Right lobe of liver (tissue), 6 donors: ENCODE data around the gene TRIOBP. TPM values are rescaled to one million over a fixed set of nuclear protein-coding genes. Genes with fewer than 3 reads are reported as not detected.

Source experiments
- ATAC-seq, 4 donors: fragments of 200-7000 bp; cut with Tn5 transposase; one replicate each; pipeline ENCODE4 v1.9.1; 2020; ENCODE audit warnings: mild to moderate bottlenecking in 4 of 4, moderate library complexity in 4 of 4
- DNase-seq, 3 donors: peaks; one replicate each; pipeline ENCODE4 v3.0.0-alpha.2; 2020
- H3K27ac ChIP-seq, 3 donors: fragments of 200-600 bp; one replicate each; pipeline ENCODE4 v1.8.0; 2022
- H3K27me3 ChIP-seq, 2 donors: fragments of 200-600 bp; one replicate each; pipeline ENCODE4 v1.8.0; 2022
- H3K36me3 ChIP-seq, 4 donors: fragments of 200-600 bp; sonication (generic) in 1 of 4; one replicate each; pipeline versions ENCODE4 v1.5.1 to v1.8.0; 2017 to 2022; ENCODE audit warnings: control low read depth in 1 of 4
- H3K4me1 ChIP-seq, 4 donors: fragments of 200-600 bp; sonication (generic) in 1 of 4; one replicate each; pipeline versions ENCODE4 v1.5.1 to v1.8.0; 2017 to 2022; ENCODE audit warnings: control low read depth in 1 of 4
- H3K4me3 ChIP-seq, 3 donors: fragments of 200-600 bp; one replicate each; pipeline ENCODE4 v1.8.0; 2022
- H3K9me3 ChIP-seq, 4 donors: fragments of 200-600 bp; sonication (generic) in 1 of 4; one replicate each; pipeline versions ENCODE4 v1.5.1 to v1.8.0; 2017 to 2022; ENCODE audit warnings: control low read depth in 1 of 4
- CTCF ChIP-seq, 4 donors: fragments of 200-600 bp in 3 of 4; fragments of 450-650 bp in 1 of 4; IDR thresholded peaks; one replicate each; pipeline versions ENCODE4 v1.5.1 to v1.8.0; 2016 to 2022; ENCODE audit warnings: antibody characterized with exemption in 4 of 4, mild to moderate bottlenecking in 2 of 4
- POLR2A ChIP-seq: fragments of 450-650 bp; IDR thresholded peaks from one replicate; pipeline ENCODE4 v1.6.1; 2017; ENCODE audit warnings: antibody characterized with exemption, mild to moderate bottlenecking
- WGBS: methylation state at CpG from one replicate; pipeline ENCODE4 v1.1.6; 2018; ENCODE audit warnings: low coverage, low lambda C conversion rate; ENCODE audit not compliant: insufficient coverage; ENCODE audit errors: missing lambda C conversion rate; 5-methylcytosine and 5-hydroxymethylcytosine counted together
- intact Hi-C, 2 donors: fragments of 100-400 bp; cut with DNase I; formaldehyde crosslinking; loops; one replicate each; pipeline versions ENCODE4 v1.11.2 to v1.14.1; 2022
- total RNA-seq, 6 experiments: library from RNA; depleted of rRNA in 2 of 6; stranded (reverse); fragments of >200 nt in 2 of 6; fragmentation: NEBNext Ultra II Directional in 3 of 6; extraction: Animal tissue kit (Norgen Biotek cat#: 25700) in 3 of 6; gene quantifications; one replicate each; pipeline versions ENCODE4 v1.1.0 to v1.2.4, GENCODE V29; 2016 to 2023
- donor health status: DM: no; HTN: yes; CAD: no.
- donor health status: DM: no; HTN: no; CAD: no.
- donor health status: DM: no; HTN: no; CAD: no.
- donor health status: DM: no; HTN: yes; CAD: no.
- donor health status: DM: no; HTN: yes; CAD: no.

Gene TRIOBP
- total RNA-seq, 6 experiments from 2014 or later, result 11.7 to 22.8 (median 20.7) TPM

DNA sequence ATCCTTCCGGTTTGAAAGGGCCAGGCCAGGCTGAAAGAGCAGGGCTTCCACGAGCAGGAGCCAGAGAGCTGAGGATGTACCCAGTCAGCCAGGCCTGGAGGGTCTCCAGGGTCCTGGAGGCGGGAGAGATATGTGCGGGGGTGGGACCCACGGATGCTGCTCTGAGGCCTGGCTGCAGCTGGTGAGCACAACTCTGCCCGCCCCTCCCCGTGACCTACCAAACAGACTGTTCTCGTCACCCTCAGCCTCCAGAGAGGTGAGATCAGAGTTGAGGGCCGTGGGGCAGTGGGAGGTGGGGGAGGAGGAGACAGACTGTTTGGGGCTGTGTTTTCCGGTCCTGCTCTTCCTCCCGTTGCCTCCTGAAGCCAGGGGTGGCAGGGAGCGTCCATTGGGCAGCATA is 42.2 kb downstream of the TRIOBP start:
- intact Hi-C loops, result loop anchor here in 1 of 2 donors (10.0 kb wide), 1 partner anchor 54 kb away; the partner anchor contains the start of gene NOL12
- peak overlapping the region in 1 of 3 donors; percentile 18 for H3K27ac ChIP-seq
- TF ChIP-seq CTCF (IDR thresholded peaks at IDR 0.05) (no peak), POLR2A (no peak)
- ATAC-seq, result no peak
- no peak for DNase-seq
- whole genome bisulfite sequencing, result 27% methylated on average over 3 of the region's 12 CpGs
- no peaks in the 10 kb centered on the region for H3K9me3 ChIP-seq
- no peaks in the 10 kb centered on the region for H3K27me3 ChIP-seq
- H3K4me1 ChIP-seq, result peaks cover 0 to 18% (median 9%) of the 10 kb centered on the region in 4 donors
- H3K4me3 ChIP-seq, result no peak overlapping the region
- H3K36me3 ChIP-seq, result no peaks in the 10 kb centered on the region

DNA sequence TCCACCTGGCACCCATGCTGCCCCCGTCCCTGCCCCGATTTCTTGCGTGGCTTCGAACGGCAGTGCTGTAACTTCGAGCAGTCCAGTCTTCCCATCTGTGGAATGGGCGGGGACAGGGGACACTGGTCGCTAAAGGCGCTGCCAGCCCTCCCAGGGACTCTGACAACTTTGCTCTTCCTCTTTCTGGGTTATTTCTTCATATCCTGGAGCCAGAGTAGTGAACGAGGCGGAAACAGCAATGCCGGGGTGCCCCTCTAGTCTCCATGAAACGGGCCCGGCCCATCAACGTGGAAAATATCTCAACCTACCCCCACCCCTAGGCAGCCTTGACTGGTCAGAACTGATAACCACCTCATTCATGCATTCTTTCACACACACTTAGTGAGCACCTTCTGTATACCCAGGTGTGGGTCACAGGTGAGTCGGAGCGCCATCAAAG is 42.8 kb downstream of the TRIOBP start:
- peak overlapping the region in 1 of 3 donors; percentile 18 for H3K27ac ChIP-seq
- ATAC-seq, result peak; percentile 2 to 35 (median 6)

DNA sequence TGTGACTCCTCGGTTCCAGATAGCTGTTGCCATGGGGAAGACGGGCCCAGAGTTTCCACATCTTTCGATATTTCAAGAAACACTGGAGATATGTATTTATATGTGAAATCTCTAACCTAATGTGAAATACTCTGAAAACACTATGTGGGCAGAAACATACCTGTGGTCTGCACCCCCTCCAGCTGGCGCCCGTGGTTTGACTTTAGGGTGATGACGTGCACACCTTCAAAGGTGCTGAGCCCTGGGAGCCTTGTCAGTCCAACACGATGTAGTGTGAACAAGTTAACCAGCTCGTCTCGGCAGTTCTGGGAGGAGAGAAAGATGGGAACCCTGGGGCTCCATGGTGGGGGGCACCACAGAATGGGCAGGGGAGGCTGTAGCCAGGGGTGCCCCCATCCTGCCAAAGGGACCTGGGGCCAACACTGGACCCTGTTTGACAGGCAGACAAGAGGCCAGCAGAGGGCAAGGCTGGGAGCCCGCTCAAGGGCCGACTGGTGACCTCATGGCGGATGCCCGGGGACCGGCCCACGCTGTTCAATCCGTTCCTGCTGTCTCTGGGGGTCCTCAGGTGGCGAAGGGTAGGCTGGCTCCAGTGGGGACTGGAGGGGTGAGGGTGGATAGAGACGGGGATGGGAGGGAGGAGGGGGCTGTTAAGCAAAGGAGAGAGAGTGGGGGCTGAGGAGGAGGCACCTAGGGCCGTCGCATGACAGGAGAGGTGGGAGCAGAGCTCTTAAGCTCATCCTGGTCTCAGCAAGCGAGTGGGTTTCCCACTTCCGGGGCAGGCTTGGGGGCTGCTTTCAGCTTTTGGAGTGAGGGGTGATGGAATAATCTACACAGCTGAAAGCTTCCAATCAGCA is 43.8 kb downstream of the TRIOBP start:
- Histone ChIP-seq H3K4me3 (no peak overlapping the region), H3K27me3 (no peaks in the 10 kb centered on the region), H3K4me1 (peaks cover 0 to 11% (median 4%) of the 10 kb centered on the region in 4 donors), H3K27ac (no peak overlapping the region), H3K9me3 (no peaks in the 10 kb centered on the region), H3K36me3 (no peaks in the 10 kb centered on the region)
- no peak for ATAC-seq
- TF ChIP-seq POLR2A (no peak), CTCF (IDR thresholded peaks at IDR 0.05) (no peak)
- intact Hi-C loops, result no loop called here
- 58% methylated on average over 11 of the region's 22 CpGs for WGBS
- no peak for DNase-seq

More for the DNA sequence above, 42.8 kb downstream of the TRIOBP start:
- no peak for TF ChIP-seq CTCF (IDR thresholded peaks at IDR 0.05)
- no peak for TF ChIP-seq POLR2A
- Histone ChIP-seq H3K36me3 (no peaks in the 10 kb centered on the region), H3K9me3 (no peaks in the 10 kb centered on the region), H3K4me1 (peaks cover 0 to 18% (median 8%) of the 10 kb centered on the region in 4 donors), H3K4me3 (no peak overlapping the region), H3K27me3 (no peaks in the 10 kb centered on the region)
- intact Hi-C loops, result loop anchor here in 1 of 2 donors (10.0 kb wide), 1 partner anchor 55 kb away; the partner anchor contains the start of gene NOL12
- WGBS, result 71% methylated on average over 5 of the region's 17 CpGs
- DNase-seq, result no peak

GRCh38 chr22:37741312-37741795 is 44.5 kb downstream of the TRIOBP start:
- Histone ChIP-seq H3K27ac (peak overlapping the region in 1 of 3 donors; percentile 40), H3K27me3 (no peaks in the 10 kb centered on the region), H3K9me3 (no peaks in the 10 kb centered on the region), H3K36me3 (no peaks in the 10 kb centered on the region), H3K4me1 (peaks cover 0 to 11% (median 4%) of the 10 kb centered on the region in 4 donors), H3K4me3 (no peak overlapping the region)
- intact Hi-C loops, result no loop called here
- no peak for TF ChIP-seq CTCF (IDR thresholded peaks at IDR 0.05)
- TF ChIP-seq POLR2A, result no peak
- ATAC-seq (peak; percentile 62 to 73 (median 68)), DNase-seq (peak; percentile 77 to 90 (median 89))
- WGBS, result 17% methylated on average over 2 of the region's 9 CpGs
